Measurements from ENCODE around the gene CALHM1.
A peak's percentile ranks its signal among the peaks of the same experiment; 100 is the strongest.
"Not testable (repeated sequence)": the region's sequence is repeated elsewhere in the genome, so short reads cannot be mapped to it uniquely, and the experiment has no call there.

The CALHM1 gene

DNA sequence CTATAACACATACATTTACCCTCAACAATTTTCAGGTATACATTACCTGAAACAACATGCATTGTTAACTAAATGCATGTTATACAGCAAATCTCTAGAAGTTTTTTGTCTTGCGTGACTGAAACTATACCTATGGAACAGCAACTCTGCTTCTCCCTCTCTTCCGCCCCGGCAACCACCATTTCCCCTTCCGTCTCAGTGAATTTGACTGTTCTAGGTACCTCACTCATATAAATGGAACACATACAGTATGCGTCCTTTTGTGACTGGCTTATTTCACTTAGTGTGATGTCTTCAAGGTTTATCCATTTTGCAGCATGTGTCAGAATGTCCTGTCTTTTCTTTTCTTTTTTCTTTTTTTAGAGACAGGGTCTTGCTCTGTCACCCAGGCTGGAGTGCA is 29.1 kb downstream of the CALHM1 start:
- DNase-seq (ENCODE audit: low spot score): no peak

DNA sequence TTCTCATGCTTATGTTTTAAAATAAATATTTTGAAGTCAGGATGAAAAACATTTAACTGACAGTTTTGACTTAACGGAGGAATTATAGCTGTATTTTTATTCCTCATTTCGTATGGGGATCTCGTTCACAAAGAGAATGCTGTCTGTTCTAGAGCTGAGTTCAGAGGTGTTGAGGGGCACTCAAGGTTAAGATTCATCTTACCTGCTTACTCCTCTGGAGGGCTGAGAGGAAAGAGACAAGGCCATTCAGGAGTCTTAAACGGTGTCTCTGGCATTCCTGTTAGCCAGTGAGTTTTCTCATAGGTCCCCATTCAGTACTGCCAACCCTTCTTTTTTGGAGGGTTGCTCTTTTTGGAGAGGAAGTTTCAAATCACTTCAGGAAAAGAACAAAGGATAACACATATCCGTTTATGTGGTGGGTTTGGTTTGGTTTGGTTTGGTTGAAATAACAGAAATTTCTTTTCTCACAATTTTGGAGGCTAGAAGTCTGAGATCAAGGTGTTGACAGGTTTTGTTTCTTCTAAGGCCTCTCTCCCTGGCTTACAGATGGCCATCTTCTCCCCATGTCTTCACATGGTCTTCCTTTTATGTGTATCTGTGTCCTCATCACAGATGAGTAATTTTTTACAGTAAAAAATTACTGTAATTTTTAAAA is 29.6 kb downstream of the CALHM1 start:
- DNase-seq (ENCODE audit: low spot score): no peak

- DNase-seq (ENCODE audit: low spot score): no peak
Observed at GRCh38 chr10:103427866-103428265, 30.8 kb downstream of the CALHM1 start.

DNA sequence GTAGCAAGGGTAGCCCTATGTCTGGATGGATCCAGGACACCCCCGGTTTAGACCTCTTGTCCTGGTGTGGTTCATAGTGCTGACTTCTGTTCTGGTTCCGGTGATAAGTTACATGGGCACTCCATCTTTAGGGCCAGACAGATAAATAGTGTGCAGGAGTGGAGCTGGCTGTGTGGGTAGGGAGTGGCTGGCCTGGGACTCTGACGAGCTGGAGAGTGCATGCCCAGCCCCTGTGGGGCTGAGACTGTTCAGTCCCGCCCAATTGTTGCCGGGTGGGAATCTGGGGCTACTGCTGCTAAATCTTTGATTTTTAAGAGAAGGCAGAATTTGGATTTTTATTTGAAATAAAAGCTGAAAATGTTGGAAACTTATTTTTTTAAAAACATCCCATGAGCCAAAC is 35.0 kb downstream of the CALHM1 start:
- no peak for DNase-seq (ENCODE audit: low spot score)

GRCh38 chr10:103419101-103419500 is 39.6 kb downstream of the CALHM1 start:
- DNase-seq (ENCODE audit: low spot score): no peak

DNA sequence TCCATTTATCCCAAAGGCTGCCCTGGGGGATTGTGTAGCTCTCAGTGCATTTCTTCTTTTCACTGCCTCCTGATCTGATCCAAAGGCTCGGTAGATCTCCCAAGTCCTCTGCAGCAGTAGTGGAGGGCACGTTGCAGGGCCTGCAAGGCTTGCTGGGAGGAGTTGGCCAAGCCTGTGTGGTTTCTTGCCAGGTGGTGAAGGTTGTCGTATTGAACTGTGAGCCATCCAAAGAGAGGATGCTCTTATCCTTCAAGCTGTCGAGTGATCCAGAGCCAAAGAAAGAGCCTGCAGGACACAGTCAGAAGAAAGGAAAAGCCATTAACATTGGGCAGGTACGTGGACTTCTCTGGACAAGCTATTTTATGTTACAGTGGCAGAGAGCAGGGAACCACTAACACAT is 41.1 kb downstream of the CALHM1 start:
- no peak for DNase-seq (ENCODE audit: low spot score)

DNA sequence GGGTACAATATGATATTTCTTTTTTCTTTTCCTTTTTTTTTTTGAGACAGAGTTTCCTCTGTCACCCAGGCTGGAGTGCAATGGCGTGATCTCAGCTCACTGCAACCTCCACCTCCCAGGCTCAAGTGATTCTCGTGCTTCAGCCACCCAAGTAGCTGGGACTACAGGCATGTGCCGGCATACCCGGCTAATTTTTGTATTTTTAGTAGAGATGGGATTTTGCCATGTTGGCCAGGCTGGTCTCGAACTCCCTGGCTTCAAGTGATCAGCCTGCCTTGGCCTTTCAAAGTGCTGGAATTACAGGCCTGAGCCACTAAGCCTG is 41.6 kb downstream of the CALHM1 start:
- DNase-seq (ENCODE audit: low spot score): not testable (repeated sequence)

DNA sequence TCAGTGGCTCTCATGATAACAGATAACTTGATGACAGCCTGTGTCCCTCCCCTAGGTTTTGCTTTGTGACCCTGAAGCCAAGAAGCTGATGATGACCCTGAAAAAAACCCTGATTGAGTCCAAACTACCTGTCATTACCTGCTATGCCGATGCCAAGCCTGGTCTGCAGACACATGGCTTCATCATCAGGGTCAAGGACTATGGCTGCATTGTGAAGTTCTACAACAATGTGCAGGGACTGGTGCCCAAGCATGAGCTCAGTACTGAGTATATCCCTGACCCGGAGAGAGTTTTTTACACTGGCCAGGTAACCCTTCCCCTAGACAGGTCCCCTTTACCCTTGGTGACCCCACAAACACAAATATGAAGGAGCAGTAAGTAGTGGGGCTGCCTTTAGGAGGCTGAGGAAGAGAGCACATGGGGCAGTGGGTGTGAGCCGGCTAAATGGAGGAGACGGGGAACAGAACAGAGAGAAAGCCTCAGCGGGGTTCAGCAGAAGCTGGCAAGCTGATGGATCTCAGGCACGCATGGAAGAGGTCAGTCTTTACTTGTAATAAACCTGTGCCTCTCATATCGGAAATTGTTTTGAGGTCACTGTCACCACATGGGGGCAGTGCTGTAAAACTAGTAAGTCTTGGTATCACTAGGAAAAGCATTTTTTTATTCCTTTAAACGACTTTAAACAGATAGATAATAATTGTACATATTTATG is 42.1 kb downstream of the CALHM1 start:
- peak; percentile 50 for DNase-seq (ENCODE audit: low spot score)

DNA sequence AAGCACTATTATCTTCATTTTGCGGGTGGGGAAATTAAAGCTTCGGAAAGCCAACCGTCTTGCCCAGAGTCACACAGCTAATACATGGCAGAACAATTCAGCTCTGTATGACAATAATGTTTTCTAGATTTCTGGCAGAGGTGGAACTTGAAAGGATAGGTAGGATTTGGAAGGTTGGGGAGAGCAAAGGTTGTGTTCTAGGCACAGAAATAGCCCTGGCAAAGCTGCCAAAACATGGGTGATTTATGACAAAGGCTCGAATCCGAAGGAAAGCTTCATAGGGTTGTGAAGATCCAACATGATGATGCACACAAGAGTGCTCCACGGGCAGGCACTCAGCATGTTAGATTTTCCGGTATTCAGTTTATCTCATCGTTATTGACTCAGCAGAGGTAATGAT is 43.1 kb downstream of the CALHM1 start:
- DNase-seq (ENCODE audit: low spot score): no peak

GRCh38 chr10:103413564-103413963 is 45.1 kb downstream of the CALHM1 start:
- DNase-seq (ENCODE audit: low spot score): no peak
